HG03439 (cell line): ENCODE measurements around the gene NPR2.

Source experiments
- ATAC-seq: cut with Tn5 transposase; IDR thresholded peaks from one replicate; pipeline ENCODE4 v1.9.1; 2021; ENCODE audit warnings: mild to moderate bottlenecking, moderate library complexity; ENCODE audit not compliant: unreplicated experiment

NPR2 gene

GRCh38 chr9:35791297-35791921, at the start of gene NPR2:
Gene NPR2 (plus strand): TSS chr9:35791591. CDS start chr9:35792409, 818 bp downstream.
- no peak for ATAC-seq

- ATAC-seq, result no peak
These were observed 49.7 kb upstream of the NPR2 start for GRCh38 chr9:35741740-35742139.

- ATAC-seq, result no peak
These were observed 47.9 kb upstream of the NPR2 start for GRCh38 chr9:35743452-35743851.

- ATAC-seq, result no peak
These were observed 47.4 kb upstream of the NPR2 start for GRCh38 chr9:35743880-35744518.

- ATAC-seq, result no peak
These were observed 45.8 kb upstream of the NPR2 start for GRCh38 chr9:35745569-35745968.

- ATAC-seq, result no peak
These were observed 44.8 kb upstream of the NPR2 start for GRCh38 chr9:35746583-35746982.

- ATAC-seq, result no peak
These were observed 43.0 kb upstream of the NPR2 start for GRCh38 chr9:35748242-35748857.

GRCh38 chr9:35748858-35749514, 42.4 kb upstream of the NPR2 start, which contains the start of the genes GBA2 and RGP1:
Gene GBA2 (minus strand): TSS chr9:35749228. CDS start chr9:35748704, 524 bp downstream.
Gene RGP1 (plus strand): TSS chr9:35749287. CDS start chr9:35749756, 469 bp downstream.
- peak; percentile 67 for ATAC-seq

GRCh38 chr9:35749515-35750255, 41.7 kb upstream of the NPR2 start:
- peak; percentile 38 for ATAC-seq

GRCh38 chr9:35750256-35750531, 41.2 kb upstream of the NPR2 start:
- ATAC-seq, result no peak

GRCh38 chr9:35753466-35753865, 37.9 kb upstream of the NPR2 start:
- no peak for ATAC-seq

- ATAC-seq, result no peak
These were observed 37.1 kb upstream of the NPR2 start, which contains the start of gene MSMP for GRCh38 chr9:35754264-35754663. Gene MSMP (minus strand): TSS chr9:35754276. CDS start chr9:35754129, 147 bp downstream.

GRCh38 chr9:35755071-35755470, 36.3 kb upstream of the NPR2 start:
- ATAC-seq, result no peak

GRCh38 chr9:35756275-35757225, 34.8 kb upstream of the NPR2 start:
- ATAC-seq, result no peak

- no peak for ATAC-seq
These were observed 34.0 kb upstream of the NPR2 start for GRCh38 chr9:35757226-35757891.

- ATAC-seq, result no peak
These were observed 33.5 kb upstream of the NPR2 start for GRCh38 chr9:35757892-35758275.

- no peak for ATAC-seq
These were observed 32.8 kb upstream of the NPR2 start for GRCh38 chr9:35758475-35759050.

- no peak for ATAC-seq
These were observed 31.6 kb upstream of the NPR2 start for GRCh38 chr9:35759795-35760194.

- no peak for ATAC-seq
These were observed 30.7 kb upstream of the NPR2 start for GRCh38 chr9:35760651-35761050.
